Hypothalamus (tissue), 51 donors: Measurements from ENCODE around the gene SDC1.

Experiments used
- DNase-seq, 51 donors: peaks; one replicate each; lab custom pipeline; 2025; lab: John Stamatoyannopoulos, UW

The SDC1 gene

DNA sequence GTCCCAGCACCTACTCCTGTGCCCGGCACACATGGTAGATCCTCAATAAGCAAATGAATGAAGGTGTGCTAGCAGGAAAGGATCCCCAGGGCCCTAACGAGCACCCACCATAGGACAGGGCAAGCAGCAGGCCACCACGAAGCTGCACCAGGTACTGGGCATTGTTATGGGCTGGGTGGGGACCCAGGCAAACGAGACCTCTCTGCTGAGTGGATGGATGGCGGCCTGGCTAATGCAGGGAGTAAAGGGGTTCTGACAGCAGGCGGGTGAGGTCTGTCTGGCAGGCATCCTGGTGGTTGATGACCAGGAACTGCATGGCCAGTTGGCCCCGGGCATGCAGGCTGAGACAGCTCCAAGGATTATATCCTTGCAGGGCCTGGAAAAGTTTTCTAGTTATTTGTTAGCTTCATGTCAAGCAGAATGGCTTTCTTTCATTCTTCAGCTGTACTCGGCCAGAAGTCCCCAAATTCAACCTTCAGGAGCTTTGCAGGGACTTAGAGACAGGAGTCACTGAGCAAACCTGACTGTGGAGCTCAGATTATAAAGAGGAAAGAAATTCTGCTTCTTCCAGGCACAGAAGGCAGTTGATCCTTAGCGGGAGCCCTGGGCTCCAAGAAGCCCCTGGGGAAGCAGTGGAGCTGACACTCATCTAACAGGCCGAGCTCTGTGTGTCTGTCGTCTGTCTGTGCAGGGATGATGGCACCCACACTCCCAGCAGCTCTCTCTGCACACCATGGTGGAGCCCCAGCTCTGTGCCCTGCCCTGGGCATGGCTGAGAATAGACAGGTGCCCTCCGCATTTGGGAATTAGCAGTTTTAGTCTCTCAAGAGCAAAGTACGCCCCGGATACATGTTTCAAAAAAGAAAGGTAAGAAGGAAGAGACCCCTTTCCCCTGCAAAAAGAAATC lies 51.2 kb downstream of the SDC1 start:
- no peak for DNase-seq

DNA sequence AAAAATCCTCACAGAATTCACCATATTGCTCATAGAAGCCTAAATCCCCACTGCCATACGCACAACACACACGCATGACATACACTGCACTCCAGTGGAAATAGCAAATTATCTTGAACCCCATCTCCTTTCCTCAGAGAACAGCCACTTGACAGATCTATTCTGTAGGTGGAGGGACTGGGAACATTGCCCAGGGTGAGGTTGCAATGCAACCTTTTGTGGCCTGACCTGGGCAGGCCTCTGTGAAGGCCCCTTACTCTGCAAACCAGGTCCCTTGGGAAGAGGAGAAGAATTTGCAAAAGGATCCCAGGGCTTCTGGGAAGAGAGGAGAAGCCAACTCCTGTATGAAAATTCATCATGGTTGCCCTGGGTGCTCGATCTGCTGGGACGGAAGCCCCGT lies 51.9 kb downstream of the SDC1 start:
- DNase-seq, result no peak

GRCh38 chr2:20172273-20173055 lies 52.5 kb downstream of the SDC1 start:
- DNase-seq, result no peak

GRCh38 chr2:20171445-20171977 lies 53.4 kb downstream of the SDC1 start:
- DNase-seq, result no peak

- no peak for DNase-seq
These were observed 54.2 kb downstream of the SDC1 start for GRCh38 chr2:20170704-20171250.

DNA sequence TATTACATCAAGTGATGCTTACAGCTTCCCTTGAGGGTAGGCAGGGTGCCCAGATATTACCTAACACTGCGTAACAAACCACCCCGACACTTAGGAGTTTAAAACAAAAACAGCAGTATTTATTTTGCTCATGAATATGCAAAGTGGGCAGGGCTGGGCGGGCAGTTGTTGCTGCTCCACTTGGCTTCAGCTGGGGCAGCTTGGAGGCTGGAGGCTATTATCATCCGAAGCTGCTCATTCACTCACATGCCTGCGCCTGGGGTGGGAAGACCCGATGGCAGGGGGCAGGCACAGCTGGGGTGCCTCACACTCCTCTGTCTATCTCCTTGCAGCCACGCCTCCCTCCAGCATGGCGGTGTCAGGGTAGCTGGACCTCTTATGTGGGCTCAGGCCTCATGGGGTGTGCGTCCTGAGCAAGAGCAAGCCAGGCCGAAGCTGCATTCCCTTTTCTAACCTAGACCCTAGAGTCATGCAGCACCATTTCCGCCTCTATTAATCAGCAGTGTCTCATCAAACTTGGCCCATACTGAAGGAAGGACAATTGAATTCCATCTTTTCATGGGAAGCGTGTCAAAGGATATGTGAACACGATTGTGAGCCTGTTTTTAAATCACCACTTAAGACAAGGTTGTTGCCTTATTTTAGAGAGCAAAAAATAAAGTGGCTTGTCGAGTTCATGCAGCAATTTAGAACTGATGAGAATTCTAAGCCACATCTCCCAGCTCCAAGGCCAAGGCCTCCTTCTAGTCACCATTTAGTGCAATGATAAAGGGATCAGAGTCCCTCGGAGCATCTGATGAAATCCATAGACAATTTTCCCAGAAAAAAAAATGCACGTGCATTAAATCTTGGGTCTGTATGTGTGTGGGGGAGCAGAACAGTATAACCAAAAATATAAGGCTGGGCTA lies 54.9 kb downstream of the SDC1 start:
- no peak for DNase-seq

GRCh38 chr2:20168727-20169696 lies 55.9 kb downstream of the SDC1 start:
- no peak for DNase-seq

DNA sequence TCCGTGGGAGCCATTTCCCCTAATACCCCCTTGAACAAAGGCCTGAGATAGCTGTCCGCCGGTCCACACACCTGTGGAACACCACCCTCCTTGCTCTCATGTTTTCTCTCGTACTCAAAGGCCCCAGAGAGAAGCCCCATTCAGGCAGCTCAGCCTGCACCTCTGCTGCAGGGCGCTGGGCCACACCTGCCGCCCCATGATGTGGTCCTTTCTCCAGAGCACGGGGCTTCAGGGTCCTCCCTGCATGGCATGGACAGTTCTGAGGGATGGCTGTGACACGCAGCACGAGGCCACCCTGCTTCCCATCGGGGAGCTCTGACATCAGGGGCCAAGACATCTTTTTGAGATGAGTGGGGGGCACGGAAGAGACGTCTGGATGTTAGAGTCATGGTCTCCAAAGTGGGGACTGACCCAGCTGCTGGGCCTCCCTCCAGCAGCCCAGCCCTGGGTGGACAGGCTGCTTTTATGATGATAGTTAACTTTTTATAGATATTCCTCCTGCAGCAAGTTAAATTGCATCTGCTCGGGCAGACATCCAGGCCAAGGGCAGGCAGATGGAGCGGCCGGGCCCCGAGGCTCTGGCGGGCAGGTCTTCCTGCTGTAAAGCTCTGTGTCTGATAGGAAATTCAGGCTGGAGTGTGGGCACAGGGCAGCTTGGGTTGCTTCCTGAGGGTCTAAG lies 56.7 kb downstream of the SDC1 start:
- DNase-seq, result no peak

- no peak for DNase-seq
These were observed 57.6 kb downstream of the SDC1 start for GRCh38 chr2:20167356-20167755.

DNA sequence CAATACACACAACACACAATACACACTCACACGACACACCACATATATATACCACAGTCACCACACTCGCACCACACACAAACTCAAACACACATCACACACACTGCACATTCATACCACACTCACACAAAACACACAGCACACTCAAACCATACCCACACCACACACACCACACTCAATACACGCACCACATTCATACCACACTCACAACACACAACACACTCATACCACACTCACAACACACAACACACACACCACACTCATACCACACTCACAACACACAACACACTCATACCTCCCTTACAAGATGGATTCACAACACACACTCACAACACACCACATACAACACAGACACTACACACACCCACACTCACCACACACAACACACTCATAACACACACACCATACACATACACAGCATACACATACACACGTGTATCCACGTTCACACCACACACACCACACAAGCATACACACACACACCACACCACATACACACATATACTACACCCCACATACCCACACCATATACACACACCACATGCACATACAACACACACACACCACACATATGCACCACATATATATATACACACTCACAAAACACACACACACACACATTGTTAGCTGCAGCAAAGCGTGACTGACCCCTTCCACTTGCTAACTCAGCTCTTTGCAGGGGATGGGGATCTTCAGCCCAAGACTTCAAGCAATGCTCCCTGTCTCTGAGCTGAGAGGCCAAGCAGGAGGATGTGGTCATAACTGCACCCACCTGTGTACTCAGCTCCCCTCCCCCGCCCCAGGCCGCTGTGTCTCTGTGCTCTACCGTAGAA lies 59.0 kb downstream of the SDC1 start:
- no peak for DNase-seq

- no peak for DNase-seq
These were observed 60.0 kb downstream of the SDC1 start for GRCh38 chr2:20164734-20165478.

- DNase-seq, result no peak
These were observed 60.7 kb downstream of the SDC1 start for GRCh38 chr2:20164061-20164733.

- no peak for DNase-seq
These were observed 65.4 kb downstream of the SDC1 start for GRCh38 chr2:20159411-20160070.

DNA sequence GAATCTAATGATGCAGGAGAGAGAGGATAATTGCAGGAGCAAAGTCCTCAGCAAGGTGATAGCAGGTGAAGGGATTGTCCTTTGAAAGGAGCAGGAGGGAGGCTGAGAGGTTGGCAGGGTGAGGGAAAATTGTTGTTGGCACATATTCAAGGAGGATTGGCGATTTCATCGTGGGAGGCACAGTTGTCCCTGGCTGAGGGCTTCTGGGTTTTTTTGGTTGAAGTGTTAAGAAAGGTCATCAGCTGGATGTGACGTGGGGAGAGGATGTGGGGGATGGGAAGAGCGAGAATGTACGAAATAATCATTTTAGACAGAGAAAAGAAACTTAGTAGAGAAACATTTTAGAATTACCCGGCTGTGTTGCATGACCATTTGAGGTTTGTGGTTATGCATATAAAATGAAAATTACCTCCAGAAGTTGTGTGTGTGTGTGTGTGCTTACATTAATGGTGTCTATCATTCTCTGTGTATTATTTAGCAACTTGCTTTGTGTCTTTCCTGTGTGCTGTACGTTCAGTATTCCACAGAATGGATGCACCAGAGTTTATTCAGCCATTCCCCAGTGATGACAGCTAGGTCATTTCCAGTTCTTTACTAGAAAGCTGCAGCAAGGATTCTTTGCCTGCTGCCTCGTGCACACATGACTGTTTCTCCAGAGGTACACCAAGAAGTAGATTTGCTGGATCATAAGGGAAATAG lies 67.6 kb downstream of the SDC1 start:
- no peak for DNase-seq

- DNase-seq, result no peak
These were observed 68.1 kb downstream of the SDC1 start for GRCh38 chr2:20156836-20157192.
